Stimulated activated CD4-positive, alpha-beta T cell treated with anti-CD3 and anti-CD28 coated beads, Interleukin-2, amount 100 ng/mL, for 4 hours (primary cell): Measurements from ENCODE around the gene OPA1.
A peak's percentile ranks its signal among the peaks of the same experiment; 100 is the strongest.
"Not testable (repeated sequence)": the region's sequence is repeated elsewhere in the genome, so short reads cannot be mapped to it uniquely, and the experiment has no call there.

ENCODE experiments used
- DNase-seq: peaks from one replicate; pipeline ENCODE4 v3.0.0-alpha.2; 2020; ENCODE audit warnings: low read depth

The OPA1 gene

DNA sequence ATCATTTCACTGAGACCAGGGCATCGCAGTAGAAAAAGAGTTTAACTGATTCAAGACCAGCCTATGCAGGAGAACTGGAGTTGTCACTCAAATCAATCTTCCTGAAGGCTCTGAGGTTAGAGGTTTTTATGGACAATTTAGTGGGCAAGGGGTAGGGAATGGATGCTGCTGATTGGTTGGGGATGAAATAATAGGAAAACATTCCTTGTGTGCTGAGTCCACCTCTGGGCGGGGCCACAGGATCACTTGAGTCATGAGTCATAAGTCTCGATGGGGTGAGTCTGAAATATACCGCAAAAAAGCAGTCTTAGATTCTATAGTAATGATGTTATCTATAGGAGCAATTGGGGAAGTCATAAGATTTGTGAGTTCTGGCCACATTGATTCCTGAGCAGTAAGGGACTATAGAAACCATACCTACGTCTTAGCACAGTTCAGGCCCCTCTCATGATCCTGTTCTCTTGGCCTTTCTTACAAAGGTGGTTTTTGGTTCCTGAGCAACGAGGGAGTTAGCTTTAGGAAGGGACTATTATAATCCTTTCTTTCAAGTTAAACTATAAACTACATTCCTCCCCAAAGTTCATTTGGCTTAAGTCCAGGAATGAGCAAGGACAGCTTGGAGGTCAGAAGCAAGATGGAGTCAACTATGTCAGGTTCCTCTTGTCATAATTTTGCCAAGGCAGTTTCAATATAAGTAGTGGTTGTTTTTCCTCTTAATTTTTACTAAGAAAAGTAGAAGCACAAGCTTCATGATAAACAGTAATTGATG lies 2.7 kb upstream of the OPA1 start:
- no peak for DNase-seq

DNA sequence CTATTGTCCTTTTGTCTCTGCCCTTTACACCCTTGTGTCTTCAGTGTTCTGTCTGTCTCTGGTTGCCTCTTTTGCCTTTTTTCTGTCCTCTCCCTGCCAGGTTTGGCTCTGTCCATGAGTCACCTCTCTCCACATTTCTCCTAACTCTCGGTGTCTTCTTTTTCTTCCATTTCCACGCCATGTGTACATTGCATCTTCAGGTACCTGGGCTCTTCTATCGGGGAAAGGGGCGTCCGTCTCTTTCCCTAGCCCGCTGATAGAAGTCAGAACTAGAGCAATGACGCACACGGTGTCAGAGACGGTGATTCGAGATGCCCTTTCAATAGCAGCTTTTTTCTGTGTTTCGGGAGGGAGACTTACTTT lies 641 bp downstream of the OPA1 start:
- DNase-seq, result no peak

DNA sequence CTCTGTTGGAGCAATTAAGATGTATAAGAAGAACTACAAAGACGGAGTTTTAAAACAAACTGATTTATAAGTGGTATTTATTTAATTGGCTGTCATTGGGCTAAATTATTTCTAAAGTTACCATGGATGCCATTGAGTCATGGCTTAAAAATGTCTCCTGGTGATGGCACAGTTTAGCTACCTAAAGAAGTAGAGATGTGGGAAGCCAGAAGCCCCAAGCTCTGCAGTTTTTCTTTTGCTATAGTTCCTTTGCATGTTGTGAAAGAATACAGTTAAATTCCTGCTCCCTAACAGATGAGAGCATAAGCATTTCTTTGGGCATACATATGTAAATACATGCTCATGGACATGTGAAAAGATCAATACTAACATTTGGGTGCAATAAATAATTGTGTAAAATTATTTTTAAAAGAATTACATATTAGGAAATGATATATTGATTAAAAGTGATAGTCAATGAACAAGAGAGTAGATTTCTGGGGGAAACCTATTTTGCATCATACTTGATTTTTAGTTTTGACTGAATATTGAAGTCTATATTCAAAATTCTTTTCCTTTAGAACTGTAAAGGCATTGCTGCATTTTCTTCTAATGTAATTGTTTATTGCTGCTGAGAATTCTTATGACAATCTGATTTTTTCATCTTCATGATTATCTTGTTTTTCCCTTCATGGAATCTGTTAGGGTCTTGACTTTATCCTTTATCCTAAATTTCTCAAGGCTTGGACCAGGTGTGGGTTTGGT lies 2.1 kb downstream of the OPA1 start:
- no peak for DNase-seq

DNA sequence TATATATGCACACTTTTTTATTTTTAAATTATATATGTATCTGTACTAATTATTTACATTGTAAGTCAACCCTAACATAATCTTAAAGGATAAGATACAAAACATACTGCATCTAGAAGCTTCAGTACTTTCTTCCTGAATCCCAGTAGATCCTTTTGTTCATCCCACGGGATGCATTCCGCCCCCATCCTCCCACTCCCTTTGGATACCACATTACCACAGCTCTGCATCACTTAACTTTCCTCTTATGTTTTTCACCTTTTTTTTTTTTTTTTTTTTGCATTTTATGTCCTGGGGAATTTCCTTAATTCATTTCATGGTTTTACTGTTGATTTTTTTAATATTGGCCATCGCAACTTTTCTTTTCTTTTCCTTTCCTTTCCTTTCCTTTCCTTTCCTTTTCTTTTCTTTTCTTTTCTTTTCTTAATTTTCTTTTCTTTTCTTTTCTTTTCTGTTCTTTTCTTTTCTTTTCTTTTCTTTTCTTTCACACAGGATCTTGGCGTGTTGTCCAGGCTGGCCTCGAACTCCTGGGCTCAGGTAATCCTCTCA lies 3.0 kb downstream of the OPA1 start:
- DNase-seq, result no peak

DNA sequence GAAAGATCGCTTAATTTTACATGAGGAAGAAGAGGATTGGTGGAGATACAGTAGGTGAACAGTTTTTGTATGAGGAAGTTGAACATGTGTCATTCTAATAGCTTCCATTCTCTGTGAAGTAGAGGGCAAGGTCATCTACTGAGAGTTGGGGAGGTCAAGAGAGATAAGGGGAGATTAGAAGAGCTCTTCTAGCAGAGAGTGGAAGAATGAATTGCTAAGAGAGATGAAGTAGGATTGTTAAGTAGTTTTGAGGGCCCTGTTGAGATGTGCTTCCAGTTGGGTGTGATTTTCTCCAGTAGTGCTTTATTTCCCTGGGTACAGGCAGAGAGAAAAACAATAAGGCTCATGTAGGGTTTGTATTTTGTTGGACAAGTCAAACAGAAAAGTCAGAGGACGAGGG lies 5.2 kb downstream of the OPA1 start:
- DNase-seq, result no peak

DNA sequence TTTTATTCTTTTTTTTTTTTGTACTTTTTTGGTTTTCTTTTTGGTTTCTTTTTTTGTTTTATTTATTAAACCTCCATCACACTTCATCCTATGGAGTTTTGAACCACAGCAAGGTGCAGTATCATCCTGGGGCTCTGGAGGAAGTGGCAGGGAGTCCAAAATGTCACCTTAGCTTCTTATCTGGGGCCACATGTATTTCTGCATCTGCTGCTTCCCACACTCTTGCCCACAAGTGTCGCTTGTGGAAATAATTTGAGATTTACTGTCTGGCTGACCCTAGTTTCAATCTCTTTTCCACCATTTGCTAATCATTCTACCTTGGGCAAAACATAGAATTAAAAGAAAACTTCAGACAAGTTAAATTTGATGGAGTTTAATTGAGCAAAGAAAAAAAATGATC lies 6.4 kb downstream of the OPA1 start:
- DNase-seq, result no peak

DNA sequence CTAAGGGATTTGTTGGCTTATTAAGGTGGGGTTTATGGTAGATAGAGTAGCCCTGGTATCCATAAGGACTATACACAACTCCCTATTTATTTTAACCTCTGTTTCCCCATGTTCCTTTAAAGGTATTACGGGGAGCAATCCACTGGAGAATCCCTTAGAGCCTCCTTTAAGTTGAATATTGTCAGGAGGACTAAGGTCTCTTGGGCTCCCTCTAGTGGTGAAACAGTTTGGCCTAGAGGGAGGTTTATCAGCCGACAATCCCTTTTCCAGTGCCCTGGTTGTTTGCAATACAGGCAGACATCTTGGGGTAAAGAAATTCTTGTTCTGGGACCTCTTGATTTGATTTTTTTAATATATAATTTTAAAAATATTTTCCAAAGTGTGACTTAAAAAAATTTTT lies 12.9 kb downstream of the OPA1 start:
- peak; percentile 37 for DNase-seq

DNA sequence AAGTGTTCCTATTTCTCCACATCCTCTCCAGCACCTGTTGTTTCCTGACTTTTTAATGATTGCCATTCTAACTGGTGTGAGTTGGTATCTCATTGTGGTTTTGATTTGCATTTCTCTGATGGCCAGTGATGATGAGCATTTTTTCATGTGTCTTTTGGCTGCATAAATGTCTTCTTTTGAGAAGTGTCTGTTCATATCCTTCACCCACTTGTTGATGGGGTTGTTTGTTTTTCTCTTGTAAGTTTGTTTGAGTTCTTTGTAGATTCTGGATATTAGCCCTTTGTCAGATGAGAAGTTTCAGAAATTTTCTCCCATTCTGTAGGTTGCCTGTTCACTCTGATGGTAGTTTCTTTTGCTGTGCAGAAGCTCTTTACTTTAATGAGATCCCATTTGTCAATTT lies 13.9 kb downstream of the OPA1 start:
- not testable (repeated sequence) for DNase-seq

DNA sequence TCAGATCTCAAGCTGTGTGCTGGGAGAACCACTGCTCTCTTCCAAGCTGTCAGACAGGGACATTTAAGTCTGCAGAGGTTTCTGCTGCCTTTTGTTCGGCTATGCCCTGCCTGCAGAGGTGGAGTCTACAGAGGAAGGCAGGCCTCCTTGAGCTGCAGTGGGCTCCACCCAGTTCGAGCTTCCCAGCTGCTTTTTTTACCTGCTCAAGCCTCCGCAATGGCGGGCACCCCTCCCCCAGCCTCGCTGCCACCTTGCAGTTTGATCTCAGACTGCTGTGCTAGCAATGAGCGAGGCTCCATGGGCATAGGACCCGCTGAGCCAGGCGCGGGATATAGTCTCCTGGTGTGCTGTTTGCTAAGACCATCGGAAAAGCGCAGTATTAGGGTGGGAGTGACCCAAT lies 17.5 kb downstream of the OPA1 start:
- DNase-seq, result not testable (repeated sequence)

DNA sequence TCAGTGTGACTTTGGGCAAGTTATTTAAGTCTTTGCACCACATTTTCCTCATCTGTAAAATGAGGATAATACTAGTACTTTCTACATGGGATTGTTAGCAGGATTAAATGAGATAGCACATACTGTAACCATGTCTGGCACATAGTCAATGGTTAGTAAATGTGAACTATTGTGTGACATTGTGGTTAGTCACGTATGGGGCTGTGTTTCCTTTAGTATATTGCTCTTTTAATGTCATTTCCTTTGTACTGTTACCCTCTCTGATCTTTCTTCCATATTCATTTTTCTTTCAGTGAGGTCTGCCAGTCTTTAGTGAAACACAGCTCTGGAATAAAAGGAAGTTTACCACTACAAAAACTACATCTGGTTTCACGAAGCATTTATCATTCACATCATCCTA lies 21.4 kb downstream of the OPA1 start:
- no peak for DNase-seq

DNA sequence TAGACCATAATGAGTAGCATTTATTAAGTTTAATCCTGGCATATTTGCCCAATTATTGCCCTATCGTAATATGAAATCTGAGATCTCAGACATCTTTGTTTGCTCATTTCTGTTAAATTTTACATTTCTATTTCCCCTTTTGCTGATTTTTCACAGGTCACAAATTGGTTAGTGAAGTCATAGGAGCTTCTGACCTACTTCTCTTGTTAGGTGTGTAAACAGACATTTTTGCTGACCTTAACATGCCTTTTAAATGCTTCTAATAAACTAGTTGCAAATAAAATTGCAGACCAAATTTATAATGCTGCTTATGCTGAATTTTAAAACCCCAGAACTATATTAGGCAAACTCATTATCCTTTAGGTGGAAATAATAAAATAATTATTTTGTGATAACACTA lies 24.6 kb downstream of the OPA1 start:
- no peak for DNase-seq

DNA sequence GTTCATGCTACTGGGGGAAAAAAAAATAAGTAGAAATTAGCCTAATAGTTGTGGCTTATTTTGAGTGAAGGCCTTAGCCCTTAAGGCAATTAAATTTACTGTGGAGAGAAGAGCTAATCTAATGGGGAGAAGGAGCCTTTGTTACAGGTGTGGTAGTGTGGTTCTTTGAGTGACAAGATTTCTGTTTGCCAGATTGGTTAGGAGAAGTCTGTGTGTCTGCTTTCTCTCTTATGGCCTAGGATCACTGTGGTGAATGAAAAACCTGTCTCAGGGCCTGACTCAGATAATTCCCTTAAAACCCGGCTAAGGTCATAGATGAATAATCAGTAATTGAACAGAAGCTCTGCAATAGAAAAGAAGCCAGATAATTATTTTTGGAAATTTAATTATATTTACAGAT lies 27.0 kb downstream of the OPA1 start:
- DNase-seq, result no peak

DNA sequence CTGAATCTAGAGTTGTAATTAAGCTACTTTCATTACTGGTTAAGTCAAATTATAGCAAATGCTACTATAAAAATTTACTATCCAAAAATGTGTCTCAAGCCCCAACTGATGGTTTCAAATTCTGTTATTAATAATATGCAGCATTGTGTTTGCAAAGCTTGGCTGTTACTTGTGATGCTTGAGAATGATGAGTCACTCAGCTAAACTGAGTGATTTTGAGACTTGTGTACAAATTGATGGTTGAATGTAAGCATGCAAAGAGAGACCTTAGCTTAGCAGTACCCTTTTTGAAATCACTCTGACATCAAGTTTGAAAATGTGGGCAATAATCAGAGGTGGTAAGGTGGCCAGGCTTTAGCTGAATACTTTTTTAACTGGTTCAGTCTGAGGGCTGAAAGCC lies 27.6 kb downstream of the OPA1 start:
- no peak for DNase-seq

DNA sequence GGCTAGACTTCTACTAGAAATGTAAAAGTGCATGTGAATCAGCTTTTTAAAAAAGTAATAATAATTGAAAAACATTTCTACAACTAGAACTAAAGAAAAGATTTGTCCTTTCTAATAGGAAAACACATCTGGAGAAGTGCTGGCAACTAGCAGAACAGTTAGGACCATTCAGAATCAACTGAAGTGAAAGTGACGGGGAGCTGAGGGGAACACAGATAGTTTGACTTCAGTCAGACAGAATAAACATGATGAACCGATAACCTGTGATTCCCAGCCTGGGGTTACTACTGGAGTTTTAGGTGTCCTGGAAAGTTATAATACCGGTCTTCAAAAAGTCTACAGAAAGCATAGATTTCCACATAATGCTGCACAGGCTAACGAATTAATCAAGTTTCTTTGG lies 28.1 kb downstream of the OPA1 start:
- DNase-seq, result no peak

DNA sequence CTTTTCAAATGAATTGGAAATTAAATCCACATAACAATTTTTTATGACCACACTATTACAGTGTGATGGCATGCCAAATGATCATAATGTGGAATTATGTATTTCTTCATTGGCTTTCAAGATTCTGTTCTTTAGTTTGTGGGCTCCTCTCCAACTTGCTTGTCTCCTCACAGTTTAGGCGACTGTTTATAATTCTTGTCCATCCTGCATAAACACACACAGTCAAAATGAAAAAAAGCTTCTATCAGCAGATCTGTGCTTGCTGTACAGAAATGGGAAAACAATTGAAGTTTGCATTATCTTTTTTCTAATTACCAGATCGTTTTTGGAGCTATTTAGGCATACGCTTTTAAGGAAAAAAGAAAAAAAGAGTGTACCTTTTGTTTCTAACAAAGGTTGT lies 37.0 kb downstream of the OPA1 start:
- no peak for DNase-seq

DNA sequence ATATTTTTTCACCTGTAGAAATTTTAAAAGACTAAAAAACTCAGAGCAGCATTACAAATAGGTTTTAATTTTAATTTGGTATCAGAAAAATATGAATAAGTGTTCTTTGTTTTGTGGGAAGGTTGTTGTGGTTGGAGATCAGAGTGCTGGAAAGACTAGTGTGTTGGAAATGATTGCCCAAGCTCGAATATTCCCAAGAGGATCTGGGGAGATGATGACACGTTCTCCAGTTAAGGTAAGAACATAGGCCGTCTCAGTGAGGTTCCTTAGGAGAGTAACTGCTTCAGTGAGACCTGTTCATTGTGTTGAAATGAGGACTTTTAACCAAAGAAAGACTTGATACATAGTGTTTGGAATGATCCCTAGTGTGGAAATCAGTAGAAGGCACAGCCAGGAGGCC lies 44.8 kb downstream of the OPA1 start:
- no peak for DNase-seq

DNA sequence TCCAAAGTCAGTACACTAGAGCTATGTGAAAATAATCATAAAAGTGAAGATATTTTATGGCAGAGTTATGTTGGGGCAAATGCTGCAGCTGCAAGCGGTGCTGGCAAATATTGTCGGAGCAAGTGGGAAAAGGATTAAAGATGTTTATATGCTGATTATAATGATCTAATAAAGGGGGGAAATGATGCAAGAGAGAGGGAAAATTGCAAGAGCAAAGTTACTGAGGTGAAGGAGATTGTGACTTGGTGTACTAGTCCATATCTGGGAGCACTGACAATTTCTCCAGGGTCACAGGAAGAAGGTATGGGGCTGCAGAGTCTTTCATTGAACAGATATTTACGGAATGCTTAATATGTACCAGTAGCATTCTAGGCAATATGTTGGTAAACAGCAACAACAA lies 45.8 kb downstream of the OPA1 start:
- DNase-seq, result no peak

DNA sequence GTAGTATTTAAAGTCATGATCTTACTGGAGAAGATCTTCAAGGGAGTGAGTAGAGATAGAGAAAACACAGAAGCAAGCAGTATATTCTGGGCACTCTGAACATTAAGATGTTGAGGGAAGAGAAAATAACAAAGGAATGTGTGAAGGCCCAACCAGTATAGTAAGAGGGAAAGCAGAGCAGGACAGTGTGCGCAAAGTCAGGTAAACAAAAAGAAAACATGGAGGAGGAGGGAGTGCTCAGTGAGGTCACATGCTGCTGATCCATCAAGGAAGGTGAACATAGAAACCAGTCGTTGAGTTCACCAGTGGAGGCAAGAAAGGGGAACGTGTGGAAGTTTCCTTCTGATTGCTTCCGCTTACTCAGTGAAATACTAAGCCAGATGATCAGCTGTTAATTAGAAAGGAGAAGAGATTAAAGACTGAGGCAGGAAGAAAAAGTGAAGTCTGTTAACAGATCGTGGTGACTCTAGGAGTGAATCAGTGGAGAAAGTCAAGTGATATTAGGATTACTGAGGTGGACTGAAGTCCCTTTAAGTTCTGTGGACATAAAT lies 47.2 kb downstream of the OPA1 start:
- DNase-seq, result no peak

DNA sequence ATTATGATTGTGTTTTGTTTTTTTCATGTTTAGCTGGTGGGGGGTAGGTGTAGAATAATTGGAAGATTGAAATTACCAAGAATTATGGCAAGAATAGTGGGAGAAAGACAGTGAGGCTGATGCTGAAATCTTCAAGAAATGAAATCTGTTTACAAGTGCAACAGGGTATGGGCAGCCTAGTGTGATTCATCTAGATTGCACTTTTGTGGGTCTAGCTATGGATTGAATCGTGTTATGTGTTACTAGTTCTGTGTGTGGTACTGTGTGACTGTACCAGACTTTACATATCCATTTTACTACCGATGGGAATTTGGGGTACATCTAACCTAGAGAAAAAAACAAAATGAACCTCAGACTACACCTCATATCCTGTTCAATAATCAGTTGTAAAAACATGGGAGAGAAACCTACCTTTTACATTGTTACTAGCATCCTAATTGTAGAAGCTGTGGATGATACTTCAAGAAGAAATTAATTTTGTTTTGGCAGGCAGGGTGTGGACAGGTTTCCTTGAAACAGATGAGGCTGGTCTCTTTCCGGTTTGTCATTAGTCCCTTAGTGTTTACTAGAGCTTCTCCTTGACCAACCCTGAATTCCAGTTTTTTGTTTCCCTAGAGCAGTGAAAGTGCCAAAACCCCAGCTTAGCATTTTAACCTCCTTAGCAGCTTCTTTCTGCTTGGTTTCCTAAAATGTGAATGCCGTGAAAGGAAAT lies 47.9 kb downstream of the OPA1 start:
- no peak for DNase-seq

DNA sequence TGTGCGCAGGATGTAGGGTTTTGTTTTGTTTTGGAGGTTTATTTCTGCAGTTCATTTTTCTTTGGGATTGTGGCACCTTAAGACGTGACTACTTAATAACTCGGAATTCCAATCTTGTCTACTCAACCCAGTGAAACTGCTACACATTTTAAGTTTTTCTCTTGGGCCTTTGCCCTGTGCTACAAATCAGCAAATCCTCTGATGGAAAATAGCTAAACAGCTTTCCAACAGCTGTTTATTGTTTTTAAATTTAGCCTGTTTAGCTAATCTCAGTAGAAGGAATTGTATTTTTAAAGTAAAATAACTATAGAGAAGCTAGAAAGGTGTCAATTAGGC lies 48.4 kb downstream of the OPA1 start:
- no peak for DNase-seq

DNA sequence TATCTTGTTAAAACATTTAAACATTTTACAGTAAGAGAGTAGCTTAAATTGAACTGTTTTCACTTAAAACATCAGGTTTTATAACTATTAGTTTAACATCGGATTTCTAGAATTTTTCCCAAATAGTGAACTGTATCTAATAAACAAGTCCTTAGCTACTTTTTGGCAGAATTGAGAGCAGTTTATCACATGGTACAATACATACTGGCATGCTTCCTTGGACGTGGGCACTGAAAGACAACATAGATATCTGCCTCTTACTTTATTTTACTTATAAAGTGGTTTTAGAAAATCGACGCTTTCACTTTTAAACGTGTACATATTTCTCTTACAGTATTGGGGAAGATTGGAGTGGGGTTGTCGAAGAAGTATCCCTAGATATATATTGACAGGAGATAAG lies 52.8 kb downstream of the OPA1 start:
- DNase-seq, result no peak

DNA sequence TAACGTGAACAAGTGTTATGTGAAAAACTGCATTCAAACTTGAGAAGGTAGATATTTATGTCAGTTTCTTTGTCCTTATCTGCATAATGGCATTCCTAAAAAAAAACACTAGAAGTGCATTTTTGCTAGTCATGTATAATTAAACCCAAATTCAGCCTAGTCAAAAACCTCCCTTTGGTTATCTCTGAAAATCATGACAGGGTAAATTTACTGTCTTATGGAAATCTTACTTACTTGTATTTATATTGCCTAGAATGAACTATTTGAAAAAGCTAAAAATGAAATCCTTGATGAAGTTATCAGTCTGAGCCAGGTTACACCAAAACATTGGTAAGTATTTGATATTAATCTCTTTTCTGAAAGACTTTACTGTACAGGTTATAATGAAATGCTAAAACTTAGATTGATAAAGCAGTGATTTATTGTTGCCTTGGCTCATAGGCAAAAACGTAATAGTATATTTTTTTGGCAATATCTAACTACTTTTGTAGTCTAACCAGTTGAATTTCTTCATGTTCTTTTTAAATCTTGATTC lies 55.6 kb downstream of the OPA1 start:
- DNase-seq, result no peak

DNA sequence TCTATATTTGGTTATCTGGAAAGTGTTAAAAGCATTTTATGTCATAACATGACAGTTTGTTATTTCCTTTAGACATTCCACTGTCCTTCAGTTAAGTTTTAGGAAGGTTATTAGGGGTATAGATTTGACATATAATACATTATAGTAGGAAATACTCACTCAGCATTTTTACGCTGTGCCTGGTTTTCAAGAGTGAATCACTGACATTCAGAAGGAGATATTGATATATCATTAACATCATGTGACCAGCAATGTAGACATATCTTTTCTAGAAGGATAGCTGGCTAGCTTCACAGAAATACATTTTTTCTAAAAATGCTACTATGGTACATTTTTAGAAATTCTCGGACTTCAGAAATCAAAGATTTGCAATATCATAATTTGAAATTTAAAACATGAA lies 57.6 kb downstream of the OPA1 start:
- DNase-seq, result no peak
